IMR-90 (cell line): ENCODE results near the gene PPP3R2.

ENCODE experiments used
- MAZ ChIP-seq: IDR thresholded peaks from 2 replicates; pipeline ENCODE4 v1.6.1; 2012; ENCODE audit warnings: low read depth, mild to moderate bottlenecking, low read length, improper control_type of control experiment, moderate library complexity, borderline replicate concordance
- POLR2A ChIP-seq: IDR thresholded peaks from 2 replicates; pipeline ENCODE4 v1.6.1; 2012; ENCODE audit warnings: mild to moderate bottlenecking, low read depth, low read length
- RCOR1 ChIP-seq: IDR thresholded peaks from 2 replicates; pipeline ENCODE4 v1.6.1; 2012; ENCODE audit warnings: mild to moderate bottlenecking, low read length, improper control_type of control experiment; ENCODE audit not compliant: insufficient replicate concordance
- SMC3 ChIP-seq: fragments of 150-350 bp; IDR thresholded peaks from 2 replicates; pipeline ENCODE4 v1.6.1; 2016; ENCODE audit warnings: low read depth, mild to moderate bottlenecking, antibody characterized with exemption, low read length, moderate library complexity
- USF2 ChIP-seq: fragments of 150-350 bp; IDR thresholded peaks from 2 replicates; pipeline ENCODE4 v1.6.1; 2017; ENCODE audit warnings: mild to moderate bottlenecking, antibody characterized with exemption, low read length, low read depth
- TF ChIP-seq, protein P1 (sequence below): fragments of 150-350 bp; IDR thresholded peaks from 2 replicates; pipeline ENCODE4 v1.6.1; 2016; ENCODE audit warnings: low read depth, mild to moderate bottlenecking, low read length, moderate library complexity, borderline replicate concordance
- TF ChIP-seq, protein P2 (sequence below): conservative IDR thresholded peaks from 2 replicates; pipeline ENCODE4 v1.5.1; 2012; ENCODE audit warnings: mild to moderate bottlenecking, low read depth, low read length, improper control_type of control experiment

- TF ChIP-seq, protein P1, sequence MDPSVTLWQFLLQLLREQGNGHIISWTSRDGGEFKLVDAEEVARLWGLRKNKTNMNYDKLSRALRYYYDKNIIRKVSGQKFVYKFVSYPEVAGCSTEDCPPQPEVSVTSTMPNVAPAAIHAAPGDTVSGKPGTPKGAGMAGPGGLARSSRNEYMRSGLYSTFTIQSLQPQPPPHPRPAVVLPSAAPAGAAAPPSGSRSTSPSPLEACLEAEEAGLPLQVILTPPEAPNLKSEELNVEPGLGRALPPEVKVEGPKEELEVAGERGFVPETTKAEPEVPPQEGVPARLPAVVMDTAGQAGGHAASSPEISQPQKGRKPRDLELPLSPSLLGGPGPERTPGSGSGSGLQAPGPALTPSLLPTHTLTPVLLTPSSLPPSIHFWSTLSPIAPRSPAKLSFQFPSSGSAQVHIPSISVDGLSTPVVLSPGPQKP = no peak
- TF ChIP-seq, protein P2, sequence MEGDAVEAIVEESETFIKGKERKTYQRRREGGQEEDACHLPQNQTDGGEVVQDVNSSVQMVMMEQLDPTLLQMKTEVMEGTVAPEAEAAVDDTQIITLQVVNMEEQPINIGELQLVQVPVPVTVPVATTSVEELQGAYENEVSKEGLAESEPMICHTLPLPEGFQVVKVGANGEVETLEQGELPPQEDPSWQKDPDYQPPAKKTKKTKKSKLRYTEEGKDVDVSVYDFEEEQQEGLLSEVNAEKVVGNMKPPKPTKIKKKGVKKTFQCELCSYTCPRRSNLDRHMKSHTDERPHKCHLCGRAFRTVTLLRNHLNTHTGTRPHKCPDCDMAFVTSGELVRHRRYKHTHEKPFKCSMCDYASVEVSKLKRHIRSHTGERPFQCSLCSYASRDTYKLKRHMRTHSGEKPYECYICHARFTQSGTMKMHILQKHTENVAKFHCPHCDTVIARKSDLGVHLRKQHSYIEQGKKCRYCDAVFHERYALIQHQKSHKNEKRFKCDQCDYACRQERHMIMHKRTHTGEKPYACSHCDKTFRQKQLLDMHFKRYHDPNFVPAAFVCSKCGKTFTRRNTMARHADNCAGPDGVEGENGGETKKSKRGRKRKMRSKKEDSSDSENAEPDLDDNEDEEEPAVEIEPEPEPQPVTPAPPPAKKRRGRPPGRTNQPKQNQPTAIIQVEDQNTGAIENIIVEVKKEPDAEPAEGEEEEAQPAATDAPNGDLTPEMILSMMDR = no peak
- TF ChIP-seq POLR2A (no peak), MAZ (no peak), USF2 (no peak), SMC3 (no peak), RCOR1 (no peak)
Observed at GRCh38 chr9:101564252-101564651, 30.5 kb downstream of the PPP3R2 start.
